HG02840 (cell line): ENCODE data around the gene EGFL8.
A peak's percentile ranks its signal among the peaks of the same experiment; 100 is the strongest.

Experiments used
- ATAC-seq: cut with Tn5 transposase; IDR thresholded peaks from one replicate; pipeline ENCODE4 v1.9.1; 2021; ENCODE audit warnings: mild to moderate bottlenecking, moderate library complexity, moderate number of reproducible peaks; ENCODE audit not compliant: unreplicated experiment, low FRiP score

EGFL8 gene

GRCh38 chr6:32167154-32167760, 2.9 kb downstream of the EGFL8 start:
- ATAC-seq: no peak

GRCh38 chr6:32167761-32168262, 3.4 kb downstream of the EGFL8 start:
- no peak for ATAC-seq

- no peak for ATAC-seq
Observed at GRCh38 chr6:32168350-32168749, 4.0 kb downstream of the EGFL8 start.

GRCh38 chr6:32168807-32169591, 4.6 kb downstream of the EGFL8 start:
- ATAC-seq: no peak

- ATAC-seq: no peak
Observed at GRCh38 chr6:32170294-32170693, 5.9 kb downstream of the EGFL8 start.

GRCh38 chr6:32171234-32171633, 6.8 kb downstream of the EGFL8 start:
- no peak for ATAC-seq

GRCh38 chr6:32173051-32173727, 8.8 kb downstream of the EGFL8 start:
- ATAC-seq: no peak

- ATAC-seq: no peak
Observed at GRCh38 chr6:32174416-32174815, 10.0 kb downstream of the EGFL8 start.

- no peak for ATAC-seq
Observed at GRCh38 chr6:32175322-32175710, 10.9 kb downstream of the EGFL8 start.

GRCh38 chr6:32175711-32176475, 11.5 kb downstream of the EGFL8 start, which contains the start of gene AGPAT1:
Gene AGPAT1, minus strand, starts transcription at chr6:32176084. Its CDS starts 4,588 bp downstream, at chr6:32171496.
- ATAC-seq: peak; percentile 36

GRCh38 chr6:32176476-32177182, 12.2 kb downstream of the EGFL8 start:
- no peak for ATAC-seq

GRCh38 chr6:32177183-32177787, 12.9 kb downstream of the EGFL8 start:
- ATAC-seq: no peak

- ATAC-seq: peak; percentile 70
Observed at GRCh38 chr6:32177788-32178546, 13.6 kb downstream of the EGFL8 start, which contains the start of gene RNF5. Gene RNF5, plus strand, starts transcription at chr6:32178405. Its CDS starts 107 bp downstream, at chr6:32178512.

- ATAC-seq: no peak
Observed at GRCh38 chr6:32178547-32179440, 14.4 kb downstream of the EGFL8 start.

- ATAC-seq: no peak
Observed at GRCh38 chr6:32179766-32180405, 15.5 kb downstream of the EGFL8 start.

- no peak for ATAC-seq
Observed at GRCh38 chr6:32181148-32181702, 16.8 kb downstream of the EGFL8 start.
